Activated CD4-positive, alpha-beta T cell treated with anti-CD3 and anti-CD28 coated beads, Interleukin-2, Interleukin-6, amounts not matched to agents 100 ng/mL and 50 ng/mL, durations not matched to agents 16 hours and 8 hours (primary cell): ENCODE data around the gene UQCRC1.

Experiments
- DNase-seq: peaks from one replicate; pipeline ENCODE4 v3.0.0-alpha.2; 2020

UQCRC1 gene

DNA sequence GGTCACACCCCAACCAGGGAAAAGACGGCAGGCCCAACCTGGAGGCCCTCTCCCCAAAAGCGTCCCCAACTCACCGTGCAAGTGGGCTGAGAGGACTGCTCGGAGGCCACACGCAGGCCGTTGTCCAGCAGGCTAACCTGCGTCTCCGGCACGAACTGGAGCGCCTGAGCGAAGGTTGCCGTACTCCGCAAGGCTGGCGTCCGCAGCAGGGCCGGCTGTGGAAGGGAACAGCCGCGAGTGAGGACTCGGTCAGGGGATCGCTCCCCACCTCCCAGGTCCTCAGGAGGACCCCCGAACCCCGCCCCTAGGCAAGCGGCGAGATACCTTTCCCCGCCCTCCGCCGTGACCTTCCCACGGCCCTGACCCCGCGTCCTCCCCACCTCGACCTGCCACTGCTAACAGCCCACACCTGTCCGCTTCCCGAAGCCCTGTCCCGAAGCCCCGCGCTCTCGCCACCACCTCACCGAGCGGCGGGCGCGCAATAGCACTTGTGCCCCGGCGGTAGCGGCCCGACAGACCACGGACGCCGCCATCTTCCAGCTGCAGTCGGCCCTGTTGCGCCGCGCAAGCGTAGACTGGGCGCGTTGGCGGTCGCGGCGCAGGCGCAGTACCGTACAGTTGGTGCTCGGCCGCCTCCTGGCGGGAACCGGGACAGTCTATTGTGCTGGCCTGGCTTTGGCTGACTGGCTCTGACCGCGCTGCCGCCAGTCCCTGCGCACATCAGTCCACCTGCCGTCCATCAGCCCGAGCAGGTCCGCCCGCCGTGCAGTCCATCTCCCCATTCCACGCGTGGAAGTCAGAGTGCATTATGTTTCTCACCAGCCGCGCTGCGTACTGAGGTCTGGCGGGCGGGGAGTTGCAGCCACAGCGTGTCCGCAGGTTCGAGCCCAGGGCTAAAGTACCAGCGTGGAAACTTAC, at the start of gene UQCRC1:
UQCRC1 (minus strand) TSS at position 559 of the 918 bp plus-strand sequence; CDS start at position 533, 26 bp downstream.
- peak; percentile 96 for DNase-seq

- peak; percentile 42 for DNase-seq
Observed at GRCh38 chr3:48656841-48657281, 47.4 kb upstream of the UQCRC1 start.

GRCh38 chr3:48656061-48656840, 46.8 kb upstream of the UQCRC1 start:
- peak; percentile 88 for DNase-seq

DNA sequence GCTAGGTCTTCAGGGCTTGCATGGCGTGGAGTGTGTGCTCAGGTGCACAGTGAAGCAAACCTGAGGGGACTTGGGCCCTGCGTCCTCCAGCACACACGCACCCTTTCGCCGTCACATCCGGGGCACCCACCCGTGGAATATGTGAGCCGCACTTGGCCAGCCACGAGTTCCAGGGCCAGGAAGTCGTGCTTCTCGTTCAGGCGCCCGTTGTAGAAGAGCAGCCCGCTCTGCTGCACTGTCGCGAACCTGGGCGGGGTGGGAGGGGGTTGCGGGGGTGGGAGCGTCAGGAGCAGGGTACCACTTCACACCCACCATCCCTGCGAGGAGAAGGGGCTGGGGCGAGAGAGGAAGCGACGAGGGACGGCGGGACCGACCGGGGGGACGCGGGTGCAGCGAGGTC, 46.2 kb upstream of the UQCRC1 start:
- peak; percentile 50 for DNase-seq

DNA sequence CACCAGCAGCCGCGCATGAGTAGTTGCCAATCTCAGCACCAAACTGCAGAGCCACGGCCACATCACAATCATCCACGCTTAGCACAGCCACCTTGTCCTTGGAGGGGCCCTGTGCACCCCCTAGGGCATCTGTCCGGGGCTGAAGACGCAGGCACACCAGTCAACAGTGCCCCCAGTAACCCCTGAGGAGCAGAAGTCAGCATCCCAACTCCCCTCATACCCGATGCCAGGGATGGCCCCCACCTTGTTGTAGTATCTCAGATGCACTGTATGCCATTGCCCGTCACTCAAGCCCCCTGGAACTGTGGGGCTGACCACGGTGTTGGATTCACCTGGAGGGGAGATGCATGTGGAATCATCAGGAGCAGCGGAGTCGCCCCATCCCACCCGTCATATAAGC, 45.6 kb upstream of the UQCRC1 start:
- DNase-seq, result no peak

GRCh38 chr3:48652923-48653715, 43.7 kb upstream of the UQCRC1 start:
- no peak for DNase-seq

DNA sequence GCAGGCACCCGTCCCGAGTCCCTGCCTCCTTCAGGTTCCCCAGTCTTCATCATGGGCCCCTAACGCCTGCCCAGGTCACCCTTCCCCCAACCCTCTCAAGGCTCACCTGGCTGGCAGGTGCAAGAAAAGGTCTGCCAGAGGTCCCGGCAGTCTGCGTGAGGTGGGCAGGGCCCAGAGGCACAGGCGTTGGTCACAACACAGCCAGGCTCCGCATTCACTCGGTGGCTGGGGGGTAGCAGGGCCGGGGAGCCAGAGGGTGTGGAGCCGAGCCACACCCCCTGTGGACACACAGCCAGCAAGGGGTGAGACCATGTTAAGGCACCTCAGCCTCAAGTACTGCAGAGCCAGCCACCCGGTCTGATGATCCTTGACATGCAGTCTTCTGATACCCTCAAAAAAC, 42.3 kb upstream of the UQCRC1 start:
- no peak for DNase-seq

DNA sequence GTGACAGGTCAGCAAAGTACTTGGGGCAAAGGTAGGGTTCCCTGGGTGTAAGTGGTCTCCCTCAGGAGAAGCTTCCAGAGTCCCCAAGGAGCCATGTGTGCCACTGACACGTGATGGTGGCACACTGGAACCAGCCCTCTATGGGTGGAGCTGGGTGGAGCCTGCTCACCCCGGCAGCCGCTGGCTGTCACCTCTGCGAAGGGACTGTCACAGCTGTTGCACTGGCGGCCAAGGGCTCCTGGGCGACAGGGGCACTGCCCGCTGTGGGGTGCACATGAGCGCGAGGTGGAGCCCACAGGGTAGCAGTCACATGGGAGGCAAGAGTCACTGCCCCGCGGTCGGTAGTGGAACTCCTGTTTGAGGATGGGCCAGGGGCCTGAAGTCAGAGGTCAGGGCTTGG, 41.3 kb upstream of the UQCRC1 start:
- DNase-seq, result no peak

DNA sequence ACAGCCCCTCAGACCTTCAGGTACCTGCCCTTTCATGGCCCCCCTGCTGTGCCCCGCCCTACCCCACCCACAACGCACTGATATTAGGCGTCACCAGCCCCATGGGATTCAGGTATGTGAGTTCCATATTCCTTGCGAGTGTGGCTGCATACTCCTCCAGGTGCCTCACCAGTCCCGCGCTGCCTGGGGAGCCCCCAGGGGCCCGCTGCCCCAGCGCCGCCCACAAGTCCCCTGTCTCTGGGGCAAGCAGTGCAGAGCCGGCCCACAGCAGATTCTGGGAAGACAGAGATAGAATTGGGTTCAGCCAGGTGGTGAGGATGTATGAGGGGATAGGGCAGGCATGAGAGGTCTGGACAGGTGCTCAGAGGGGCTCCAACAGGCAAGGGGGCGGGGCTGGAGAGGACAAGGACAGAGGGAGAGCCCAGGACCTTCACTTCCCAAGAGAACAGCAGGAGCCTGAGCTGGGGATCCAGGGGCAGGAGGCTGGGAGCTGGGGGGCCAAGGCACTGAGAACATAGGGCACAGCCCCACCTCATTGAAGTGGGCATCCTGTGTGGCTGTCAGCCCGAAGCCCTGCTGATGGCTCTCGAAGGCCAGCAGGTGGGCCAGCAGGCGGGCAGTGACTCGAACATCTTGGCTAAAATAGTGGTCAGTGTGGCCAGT, 38.9 kb upstream of the UQCRC1 start:
- no peak for DNase-seq

- DNase-seq, result no peak
Observed at GRCh38 chr3:48647714-48648113, 38.3 kb upstream of the UQCRC1 start.

- DNase-seq, result no peak
Observed at GRCh38 chr3:48644898-48645760, 35.7 kb upstream of the UQCRC1 start.

DNA sequence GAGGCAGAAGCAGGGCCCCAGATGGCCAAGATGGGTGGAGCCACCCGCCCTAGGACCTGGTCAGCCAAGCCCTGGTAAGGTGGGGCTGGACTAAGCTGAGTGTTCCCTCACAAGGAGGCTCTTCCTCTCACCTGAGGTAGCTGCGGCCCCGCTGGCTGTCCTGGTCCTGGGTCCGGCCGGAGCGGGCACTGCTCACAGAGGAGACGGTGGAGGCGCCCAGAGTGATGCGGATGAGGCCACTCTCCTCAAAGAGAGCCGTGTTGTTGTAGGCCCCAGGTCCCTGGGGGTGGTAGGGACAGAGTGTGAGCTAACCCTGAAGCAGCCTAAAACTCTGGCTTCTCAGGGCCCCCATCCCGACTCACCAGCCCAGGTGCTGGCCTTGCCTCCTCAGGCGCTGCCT, 33.2 kb upstream of the UQCRC1 start:
- no peak for DNase-seq

GRCh38 chr3:48641396-48641795, 31.9 kb upstream of the UQCRC1 start:
- DNase-seq, result no peak

DNA sequence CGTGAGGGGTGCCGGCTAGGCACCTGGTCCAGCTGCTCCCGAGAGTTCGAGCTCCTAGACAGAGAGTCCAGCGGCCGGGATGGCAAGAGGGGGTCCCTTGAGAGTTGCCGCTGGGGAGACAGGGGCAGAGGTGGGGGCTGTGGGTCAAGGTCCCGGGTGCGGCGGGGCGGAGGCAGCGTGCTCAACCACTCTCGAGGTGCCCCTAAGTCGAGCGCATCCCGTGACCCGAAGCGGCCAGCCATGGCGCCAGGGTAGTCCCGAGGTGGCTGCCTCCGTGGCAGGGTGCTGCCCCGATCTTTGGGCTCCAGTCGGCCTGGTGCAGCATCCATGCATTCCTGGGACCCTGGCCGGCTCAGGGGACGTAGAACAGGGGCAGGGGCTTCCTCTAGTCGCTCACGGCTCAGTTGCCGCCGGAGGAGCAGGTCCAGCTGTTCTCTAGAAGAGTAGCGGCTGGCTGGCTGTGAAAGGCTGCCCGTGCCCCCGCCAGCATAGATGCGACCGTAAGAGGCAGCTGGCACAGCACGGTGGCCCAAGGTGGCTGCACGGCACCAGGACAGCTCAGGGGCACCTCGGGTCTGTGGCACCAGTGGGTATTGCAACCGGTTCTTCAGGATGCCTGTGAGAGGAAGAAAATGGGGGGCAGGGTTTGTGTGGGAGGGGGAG, 30.6 kb upstream of the UQCRC1 start:
- DNase-seq, result no peak

GRCh38 chr3:48637305-48637704, 27.9 kb upstream of the UQCRC1 start:
- DNase-seq, result no peak

DNA sequence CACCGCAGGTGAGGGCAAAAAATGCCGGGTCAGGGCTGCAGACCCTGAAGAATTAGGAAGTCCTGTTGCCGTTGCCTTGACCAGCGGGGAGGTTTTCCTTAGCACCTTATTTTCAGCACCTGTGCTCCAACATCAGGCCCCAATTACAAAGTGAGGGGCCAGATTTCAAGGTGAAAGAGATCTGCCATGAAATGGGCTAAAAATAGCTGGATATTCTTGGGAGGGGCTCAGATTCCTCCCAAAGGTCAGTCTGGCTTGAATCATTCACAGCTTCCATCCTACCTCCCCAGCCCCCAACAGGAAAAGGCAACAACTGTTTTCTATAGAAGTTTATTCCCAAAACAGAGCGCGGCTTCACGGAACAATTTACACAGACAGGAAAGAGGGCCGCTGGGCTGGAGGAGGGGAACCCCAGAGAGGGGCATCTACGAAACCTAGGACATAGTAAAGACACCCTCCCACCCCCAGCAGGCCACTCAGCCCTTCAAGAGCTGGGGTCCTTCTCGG, 26.8 kb upstream of the UQCRC1 start:
- no peak for DNase-seq

- DNase-seq, result peak; percentile 98
Observed at GRCh38 chr3:48635222-48636021, 26.0 kb upstream of the UQCRC1 start, which contains the start of gene SLC26A6. Gene SLC26A6 (minus strand): TSS chr3:48635461. CDS start chr3:48635393, 68 bp downstream.

DNA sequence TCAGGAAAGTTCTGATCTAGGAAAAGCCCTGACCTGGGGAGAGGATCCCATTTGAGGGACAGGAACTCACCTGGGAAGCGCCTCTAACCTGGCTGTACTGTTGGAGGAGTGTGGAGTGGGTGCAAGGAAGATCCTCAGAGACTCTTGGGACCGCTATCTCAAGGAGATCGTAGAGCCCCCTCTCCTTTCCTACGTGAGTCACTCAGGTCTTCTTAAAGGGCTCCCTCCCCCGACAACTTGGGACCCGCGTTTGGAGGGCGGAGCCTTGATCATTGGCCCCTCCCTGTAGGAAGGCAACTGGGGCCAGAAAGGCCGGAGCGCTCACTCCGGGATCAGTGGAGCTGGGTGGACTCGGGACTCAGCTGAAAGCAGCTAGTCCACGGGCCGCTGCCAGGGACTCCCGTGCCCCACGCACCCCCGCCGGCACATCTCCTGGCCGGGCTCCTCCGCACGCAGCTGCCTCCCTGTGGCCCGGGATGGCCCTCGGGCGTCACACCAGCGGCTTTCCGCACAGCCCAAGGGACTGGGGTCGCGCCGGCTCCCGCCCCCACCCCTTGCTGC, 25.3 kb upstream of the UQCRC1 start:
- DNase-seq, result peak; percentile 65

GRCh38 chr3:48633743-48634142, 24.3 kb upstream of the UQCRC1 start:
- DNase-seq, result no peak
